Gastrocnemius medialis (tissue), 4 donors: ENCODE measurements around the gene RIMKLA.

Source experiments
- CTCF ChIP-seq, 5 experiments: fragments of 450-650 bp in 3 of 5; fragments of 200-600 bp in 2 of 5; sonication (generic) in 2 of 5; IDR thresholded peaks in 4 of 5; conservative IDR thresholded peaks in 1 of 5; 1 replicate in 4 of 5; 2 replicates in 1 of 5; pipeline ENCODE4 v1.5.1; 2016 to 2019; ENCODE audit warnings: antibody characterized with exemption in 5 of 5, mild to moderate bottlenecking in 3 of 5, moderate library complexity in 3 of 5
- POLR2A ChIP-seq, 2 donors: fragments of 450-650 bp; IDR thresholded peaks; one replicate each; pipeline ENCODE4 v1.6.1; 2017; ENCODE audit warnings: antibody characterized with exemption in 2 of 2, mild to moderate bottlenecking in 2 of 2, moderate library complexity in 2 of 2

- peak in 1 of 5 experiments; percentile 22 for TF ChIP-seq CTCF (IDR thresholded peaks at IDR 0.05 in 4 of 5, conservative IDR thresholded peaks at IDR 0.05 in 1 of 5)
- TF ChIP-seq POLR2A (IDR thresholded peaks at IDR 0.05) = peak; percentile 82 to 86
Observed at GRCh38 chr1:42335050-42335808, 45.4 kb upstream of the RIMKLA start, which contains the start of gene FOXJ3.
